DOHH2 (cell line): ENCODE data around the gene EXOC7.

Experiments used
- H3F3A ChIP-seq: fragments of 200-600 bp; sonication (generic), shearing (Covaris generic); 2 replicates; pipeline ENCODE4 v1.6.0; 2016; ENCODE audit warnings: antibody characterized with exemption, mild to moderate bottlenecking; ENCODE audit not compliant: control insufficient read depth, insufficient read depth
- H3K27ac ChIP-seq: fragments of 200-600 bp; sonication (generic); 2 replicates; pipeline ENCODE4 v1.5.1; 2014; ENCODE audit warnings: low read depth, mild to moderate bottlenecking, low read length, moderate library complexity
- H3K27me3 ChIP-seq: fragments of 200-600 bp; sonication (generic); 2 replicates; pipeline ENCODE4 v1.6.1; 2014; ENCODE audit warnings: mild to moderate bottlenecking, low read length, mixed read lengths; ENCODE audit not compliant: control insufficient read depth
- H3K36me3 ChIP-seq: fragments of 200-600 bp; sonication (generic); 2 replicates; pipeline ENCODE4 v1.6.1; 2014; ENCODE audit warnings: mild to moderate bottlenecking, low read length, moderate library complexity, mixed read lengths; ENCODE audit not compliant: control insufficient read depth
- H3K4me1 ChIP-seq: fragments of 200-600 bp; sonication (generic); 2 replicates; pipeline ENCODE4 v1.6.1; 2014; ENCODE audit warnings: mild to moderate bottlenecking, low read length, mixed read lengths; ENCODE audit not compliant: control insufficient read depth
- H3K4me2 ChIP-seq: fragments of 200-600 bp; sonication (generic); 2 replicates; pipeline ENCODE4 v1.6.0; 2014; ENCODE audit warnings: mild to moderate bottlenecking, low read length, moderate library complexity
- H3K4me3 ChIP-seq: fragments of 200-600 bp; sonication (generic); 2 replicates; pipeline ENCODE4 v1.5.1; 2014; ENCODE audit warnings: mild to moderate bottlenecking, low read length, mixed read lengths
- H3K79me2 ChIP-seq: fragments of 200-600 bp; sonication (generic); 2 replicates; pipeline ENCODE4 v1.6.1; 2014; ENCODE audit warnings: mild to moderate bottlenecking, low read length, mixed read lengths; ENCODE audit not compliant: control insufficient read depth
- H3K9me2 ChIP-seq: fragments of 200-600 bp; sonication (generic); replicated peaks from 2 replicates; pipeline ENCODE4 v1.6.1; 2014; ENCODE audit warnings: mild to moderate bottlenecking, low read length, mixed read lengths; ENCODE audit not compliant: control insufficient read depth
- H3K9me3 ChIP-seq: fragments of 200-600 bp; sonication (generic); 2 replicates; pipeline ENCODE4 v1.6.1; 2014; ENCODE audit warnings: antibody characterized with exemption, low read length, mixed read lengths; ENCODE audit not compliant: control insufficient read depth, insufficient read depth
- H4K20me1 ChIP-seq: fragments of 200-600 bp; sonication (generic); 2 replicates; pipeline ENCODE4 v1.6.0; 2014; ENCODE audit warnings: low read depth, mild to moderate bottlenecking, antibody characterized with exemption, low read length, moderate library complexity; ENCODE audit not compliant: control insufficient read depth, insufficient read depth
- EZH2phosphoT487 ChIP-seq: fragments of 200-600 bp; sonication (generic); IDR thresholded peaks from 2 replicates; pipeline ENCODE4 v1.6.1; 2017; ENCODE audit warnings: borderline replicate concordance, mild to moderate bottlenecking, antibody characterized with exemption, low read length, moderate library complexity, mixed read lengths
- TF ChIP-seq, protein P1 (sequence below): fragments of 200-600 bp; sonication (generic); IDR thresholded peaks from one replicate; pipeline ENCODE4 v1.5.1; 2014; ENCODE audit warnings: antibody characterized with exemption, mild to moderate bottlenecking, low read depth, low read length; ENCODE audit not compliant: poor library complexity, severe bottlenecking

EXOC7 gene

DNA sequence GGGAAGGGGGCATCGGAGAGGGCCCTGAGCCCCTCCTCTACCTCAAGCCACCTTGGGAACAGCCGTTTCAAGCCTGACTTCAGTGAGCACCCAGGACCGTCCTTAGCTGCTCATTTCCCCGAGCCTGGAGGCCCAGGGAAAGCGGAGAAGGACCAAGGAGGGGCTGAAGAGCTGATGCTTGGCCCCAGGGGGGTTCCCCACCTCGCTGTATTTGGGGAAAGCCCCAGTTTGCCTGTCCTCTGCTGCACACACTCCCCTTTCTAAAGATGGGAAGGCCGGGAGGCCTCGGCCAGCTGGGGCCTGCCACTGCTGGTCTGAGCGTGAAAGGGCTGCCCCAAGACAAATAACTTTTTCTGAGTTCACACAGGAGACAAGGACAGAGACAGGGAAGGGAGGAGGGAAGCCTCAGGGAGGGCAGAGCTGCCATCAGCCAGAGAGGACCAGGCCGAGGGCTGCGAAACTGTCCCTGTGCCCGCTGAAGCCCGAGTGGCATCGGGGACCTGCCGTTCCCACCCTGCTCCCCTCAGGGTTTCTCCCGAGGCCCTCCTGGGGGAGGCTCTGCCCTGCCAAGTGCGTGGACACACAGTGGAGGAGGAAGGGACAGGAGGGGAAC lies 13.0 kb downstream of the EXOC7 start:
- no peak overlapping the region for H3K4me2 ChIP-seq
- no peaks in the 10 kb centered on the region for H3F3A ChIP-seq
- peaks cover 40% of the 10 kb centered on the region for H3K36me3 ChIP-seq
- no peaks in the 10 kb centered on the region for H3K9me2 ChIP-seq
- H3K4me1 ChIP-seq: no peaks in the 10 kb centered on the region
- no peaks in the 10 kb centered on the region for H3K9me3 ChIP-seq
- H3K79me2 ChIP-seq: no peaks in the 10 kb centered on the region
- TF ChIP-seq, protein P1, sequence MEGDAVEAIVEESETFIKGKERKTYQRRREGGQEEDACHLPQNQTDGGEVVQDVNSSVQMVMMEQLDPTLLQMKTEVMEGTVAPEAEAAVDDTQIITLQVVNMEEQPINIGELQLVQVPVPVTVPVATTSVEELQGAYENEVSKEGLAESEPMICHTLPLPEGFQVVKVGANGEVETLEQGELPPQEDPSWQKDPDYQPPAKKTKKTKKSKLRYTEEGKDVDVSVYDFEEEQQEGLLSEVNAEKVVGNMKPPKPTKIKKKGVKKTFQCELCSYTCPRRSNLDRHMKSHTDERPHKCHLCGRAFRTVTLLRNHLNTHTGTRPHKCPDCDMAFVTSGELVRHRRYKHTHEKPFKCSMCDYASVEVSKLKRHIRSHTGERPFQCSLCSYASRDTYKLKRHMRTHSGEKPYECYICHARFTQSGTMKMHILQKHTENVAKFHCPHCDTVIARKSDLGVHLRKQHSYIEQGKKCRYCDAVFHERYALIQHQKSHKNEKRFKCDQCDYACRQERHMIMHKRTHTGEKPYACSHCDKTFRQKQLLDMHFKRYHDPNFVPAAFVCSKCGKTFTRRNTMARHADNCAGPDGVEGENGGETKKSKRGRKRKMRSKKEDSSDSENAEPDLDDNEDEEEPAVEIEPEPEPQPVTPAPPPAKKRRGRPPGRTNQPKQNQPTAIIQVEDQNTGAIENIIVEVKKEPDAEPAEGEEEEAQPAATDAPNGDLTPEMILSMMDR: no peak
- TF ChIP-seq EZH2phosphoT487: no peak
- H4K20me1 ChIP-seq: no peaks in the 10 kb centered on the region
- H3K27me3 ChIP-seq: no peaks in the 10 kb centered on the region
- no peak overlapping the region for H3K27ac ChIP-seq
- no peak overlapping the region for H3K4me3 ChIP-seq

DNA sequence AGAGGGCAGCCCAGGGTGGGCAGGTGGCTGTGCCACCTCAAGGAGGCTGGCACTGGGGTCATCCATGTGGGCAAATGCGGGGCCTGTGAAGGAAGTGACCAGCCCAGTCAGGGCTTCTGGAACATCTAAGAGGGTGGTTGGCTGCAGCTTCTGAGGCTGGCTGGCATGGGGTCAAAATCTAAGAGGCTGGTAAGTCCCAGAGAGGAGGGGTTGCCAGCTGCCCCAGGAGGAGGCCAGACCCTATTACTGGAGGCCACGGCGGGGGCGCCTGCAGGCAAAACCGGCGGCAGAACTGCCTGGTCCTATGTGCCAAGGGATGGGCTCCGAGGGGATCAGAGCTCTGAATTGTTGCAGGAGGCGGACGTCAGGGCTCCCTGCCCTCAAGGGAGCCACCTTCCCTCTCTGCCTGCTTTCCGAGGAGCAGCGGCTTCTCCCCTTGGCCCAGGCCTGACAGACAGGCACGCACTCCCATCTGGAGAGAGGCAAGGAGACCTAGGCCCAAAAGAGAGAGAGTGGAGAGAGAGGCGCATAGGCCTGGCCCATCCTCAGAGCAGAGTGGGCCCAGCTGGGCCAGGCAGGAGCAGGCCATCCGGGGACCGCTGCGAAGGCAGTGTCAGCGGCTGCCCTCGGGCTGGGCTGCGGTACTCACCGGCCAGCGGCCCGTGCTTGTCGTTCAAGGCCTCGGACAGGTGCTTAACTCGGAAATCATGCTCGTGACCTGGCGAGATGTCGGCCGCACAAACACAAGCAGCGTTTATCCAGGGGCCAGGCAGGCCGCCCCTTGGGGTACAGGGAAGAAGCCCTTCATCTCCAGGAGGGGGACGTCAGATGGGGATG lies 13.7 kb downstream of the EXOC7 start:
- Histone ChIP-seq H3K4me3 (no peak overlapping the region), H3K9me2 (no peaks in the 10 kb centered on the region), H3K27me3 (no peaks in the 10 kb centered on the region), H3F3A (no peaks in the 10 kb centered on the region), H3K4me2 (no peak overlapping the region), H4K20me1 (no peaks in the 10 kb centered on the region), H3K27ac (no peak overlapping the region), H3K79me2 (no peaks in the 10 kb centered on the region), H3K4me1 (no peaks in the 10 kb centered on the region), H3K36me3 (peaks cover 45% of the 10 kb centered on the region), H3K9me3 (no peaks in the 10 kb centered on the region)
- TF ChIP-seq, protein P1: no peak
- TF ChIP-seq EZH2phosphoT487: no peak

DNA sequence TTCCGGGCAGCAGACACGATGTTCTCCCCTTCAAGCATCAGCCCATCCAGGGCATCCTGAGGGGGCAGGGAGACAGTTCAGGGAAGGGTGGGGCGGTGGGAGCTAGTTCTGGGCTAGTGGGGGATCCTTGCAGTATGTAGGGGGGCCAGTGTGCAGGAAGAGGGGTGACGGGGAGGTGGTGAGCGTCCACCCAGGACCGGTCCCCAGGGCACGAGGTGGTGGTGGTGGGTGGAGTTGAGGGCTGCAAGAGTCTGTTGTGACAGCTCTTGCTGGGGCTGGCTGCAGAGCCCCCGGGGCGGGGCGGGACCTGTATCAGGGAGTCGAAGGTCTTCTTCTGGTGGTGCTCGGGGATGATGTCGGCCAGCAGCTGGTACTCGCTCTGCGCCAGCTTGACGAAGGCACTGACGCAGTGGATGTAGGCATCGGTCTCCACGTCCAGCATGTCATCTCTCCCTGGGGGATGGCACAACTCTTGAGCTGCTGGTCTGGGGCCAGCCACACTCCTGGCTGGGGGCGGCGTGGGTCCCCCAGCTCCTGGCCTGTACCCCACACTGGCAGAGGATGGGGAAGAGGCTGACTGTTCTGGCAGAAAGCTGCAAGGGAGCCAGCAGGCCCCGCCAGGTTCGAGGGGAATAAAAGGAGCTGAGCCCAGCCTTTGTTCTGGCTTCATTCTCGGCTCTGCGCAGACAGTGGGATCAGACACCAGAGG lies 14.6 kb downstream of the EXOC7 start:
- H3K36me3 ChIP-seq: peaks cover 48% of the 10 kb centered on the region

More for the DNA sequence above, 14.6 kb downstream of the EXOC7 start:
- Histone ChIP-seq H3K4me2 (no peak overlapping the region), H3K79me2 (no peaks in the 10 kb centered on the region), H4K20me1 (no peaks in the 10 kb centered on the region), H3K27ac (no peak overlapping the region), H3K4me1 (no peaks in the 10 kb centered on the region), H3K9me2 (no peaks in the 10 kb centered on the region), H3F3A (no peaks in the 10 kb centered on the region), H3K9me3 (no peaks in the 10 kb centered on the region), H3K4me3 (no peak overlapping the region), H3K27me3 (no peaks in the 10 kb centered on the region)
- TF ChIP-seq EZH2phosphoT487: no peak
- TF ChIP-seq, protein P1: no peak
